ENCODE data around the gene ZNF319. TPM values are rescaled to one million over a fixed set of nuclear protein-coding genes. Genes with fewer than 3 reads are reported as not detected.

ZNF319 gene
- total and polyA plus RNA-seq, 2 of the 8 experiments (the other 6 are each of a cell fraction or from before 2014, with no cell fraction given) = 3.3 to 5.5 TPM

DNA sequence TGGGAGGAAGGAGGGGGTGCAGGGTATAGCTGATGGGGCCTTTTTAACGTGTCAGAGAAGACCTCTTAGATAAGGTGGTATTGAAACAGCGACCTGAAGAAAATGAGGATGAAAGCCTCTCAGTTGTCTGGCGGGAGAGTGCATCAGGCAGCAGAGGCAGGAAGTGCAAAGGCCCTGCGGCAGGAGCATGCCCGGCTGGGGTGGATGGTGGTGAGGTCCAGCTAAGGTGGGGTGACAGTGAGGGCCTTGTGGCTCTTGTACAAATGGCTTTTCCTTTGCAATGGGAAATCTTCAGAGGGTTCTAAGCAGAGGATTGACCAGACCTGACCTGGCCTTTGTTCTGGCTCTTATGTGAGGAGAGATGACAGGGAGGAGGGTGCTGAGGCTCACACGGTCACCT lies 36.5 kb upstream of the ZNF319 start (continued):
- TF ChIP-seq, protein P1, sequence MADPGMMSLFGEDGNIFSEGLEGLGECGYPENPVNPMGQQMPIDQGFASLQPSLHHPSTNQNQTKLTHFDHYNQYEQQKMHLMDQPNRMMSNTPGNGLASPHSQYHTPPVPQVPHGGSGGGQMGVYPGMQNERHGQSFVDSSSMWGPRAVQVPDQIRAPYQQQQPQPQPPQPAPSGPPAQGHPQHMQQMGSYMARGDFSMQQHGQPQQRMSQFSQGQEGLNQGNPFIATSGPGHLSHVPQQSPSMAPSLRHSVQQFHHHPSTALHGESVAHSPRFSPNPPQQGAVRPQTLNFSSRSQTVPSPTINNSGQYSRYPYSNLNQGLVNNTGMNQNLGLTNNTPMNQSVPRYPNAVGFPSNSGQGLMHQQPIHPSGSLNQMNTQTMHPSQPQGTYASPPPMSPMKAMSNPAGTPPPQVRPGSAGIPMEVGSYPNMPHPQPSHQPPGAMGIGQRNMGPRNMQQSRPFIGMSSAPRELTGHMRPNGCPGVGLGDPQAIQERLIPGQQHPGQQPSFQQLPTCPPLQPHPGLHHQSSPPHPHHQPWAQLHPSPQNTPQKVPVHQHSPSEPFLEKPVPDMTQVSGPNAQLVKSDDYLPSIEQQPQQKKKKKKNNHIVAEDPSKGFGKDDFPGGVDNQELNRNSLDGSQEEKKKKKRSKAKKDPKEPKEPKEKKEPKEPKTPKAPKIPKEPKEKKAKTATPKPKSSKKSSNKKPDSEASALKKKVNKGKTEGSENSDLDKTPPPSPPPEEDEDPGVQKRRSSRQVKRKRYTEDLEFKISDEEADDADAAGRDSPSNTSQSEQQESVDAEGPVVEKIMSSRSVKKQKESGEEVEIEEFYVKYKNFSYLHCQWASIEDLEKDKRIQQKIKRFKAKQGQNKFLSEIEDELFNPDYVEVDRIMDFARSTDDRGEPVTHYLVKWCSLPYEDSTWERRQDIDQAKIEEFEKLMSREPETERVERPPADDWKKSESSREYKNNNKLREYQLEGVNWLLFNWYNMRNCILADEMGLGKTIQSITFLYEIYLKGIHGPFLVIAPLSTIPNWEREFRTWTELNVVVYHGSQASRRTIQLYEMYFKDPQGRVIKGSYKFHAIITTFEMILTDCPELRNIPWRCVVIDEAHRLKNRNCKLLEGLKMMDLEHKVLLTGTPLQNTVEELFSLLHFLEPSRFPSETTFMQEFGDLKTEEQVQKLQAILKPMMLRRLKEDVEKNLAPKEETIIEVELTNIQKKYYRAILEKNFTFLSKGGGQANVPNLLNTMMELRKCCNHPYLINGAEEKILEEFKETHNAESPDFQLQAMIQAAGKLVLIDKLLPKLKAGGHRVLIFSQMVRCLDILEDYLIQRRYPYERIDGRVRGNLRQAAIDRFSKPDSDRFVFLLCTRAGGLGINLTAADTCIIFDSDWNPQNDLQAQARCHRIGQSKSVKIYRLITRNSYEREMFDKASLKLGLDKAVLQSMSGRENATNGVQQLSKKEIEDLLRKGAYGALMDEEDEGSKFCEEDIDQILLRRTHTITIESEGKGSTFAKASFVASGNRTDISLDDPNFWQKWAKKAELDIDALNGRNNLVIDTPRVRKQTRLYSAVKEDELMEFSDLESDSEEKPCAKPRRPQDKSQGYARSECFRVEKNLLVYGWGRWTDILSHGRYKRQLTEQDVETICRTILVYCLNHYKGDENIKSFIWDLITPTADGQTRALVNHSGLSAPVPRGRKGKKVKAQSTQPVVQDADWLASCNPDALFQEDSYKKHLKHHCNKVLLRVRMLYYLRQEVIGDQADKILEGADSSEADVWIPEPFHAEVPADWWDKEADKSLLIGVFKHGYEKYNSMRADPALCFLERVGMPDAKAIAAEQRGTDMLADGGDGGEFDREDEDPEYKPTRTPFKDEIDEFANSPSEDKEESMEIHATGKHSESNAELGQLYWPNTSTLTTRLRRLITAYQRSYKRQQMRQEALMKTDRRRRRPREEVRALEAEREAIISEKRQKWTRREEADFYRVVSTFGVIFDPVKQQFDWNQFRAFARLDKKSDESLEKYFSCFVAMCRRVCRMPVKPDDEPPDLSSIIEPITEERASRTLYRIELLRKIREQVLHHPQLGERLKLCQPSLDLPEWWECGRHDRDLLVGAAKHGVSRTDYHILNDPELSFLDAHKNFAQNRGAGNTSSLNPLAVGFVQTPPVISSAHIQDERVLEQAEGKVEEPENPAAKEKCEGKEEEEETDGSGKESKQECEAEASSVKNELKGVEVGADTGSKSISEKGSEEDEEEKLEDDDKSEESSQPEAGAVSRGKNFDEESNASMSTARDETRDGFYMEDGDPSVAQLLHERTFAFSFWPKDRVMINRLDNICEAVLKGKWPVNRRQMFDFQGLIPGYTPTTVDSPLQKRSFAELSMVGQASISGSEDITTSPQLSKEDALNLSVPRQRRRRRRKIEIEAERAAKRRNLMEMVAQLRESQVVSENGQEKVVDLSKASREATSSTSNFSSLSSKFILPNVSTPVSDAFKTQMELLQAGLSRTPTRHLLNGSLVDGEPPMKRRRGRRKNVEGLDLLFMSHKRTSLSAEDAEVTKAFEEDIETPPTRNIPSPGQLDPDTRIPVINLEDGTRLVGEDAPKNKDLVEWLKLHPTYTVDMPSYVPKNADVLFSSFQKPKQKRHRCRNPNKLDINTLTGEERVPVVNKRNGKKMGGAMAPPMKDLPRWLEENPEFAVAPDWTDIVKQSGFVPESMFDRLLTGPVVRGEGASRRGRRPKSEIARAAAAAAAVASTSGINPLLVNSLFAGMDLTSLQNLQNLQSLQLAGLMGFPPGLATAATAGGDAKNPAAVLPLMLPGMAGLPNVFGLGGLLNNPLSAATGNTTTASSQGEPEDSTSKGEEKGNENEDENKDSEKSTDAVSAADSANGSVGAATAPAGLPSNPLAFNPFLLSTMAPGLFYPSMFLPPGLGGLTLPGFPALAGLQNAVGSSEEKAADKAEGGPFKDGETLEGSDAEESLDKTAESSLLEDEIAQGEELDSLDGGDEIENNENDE (IDR thresholded peaks at IDR 0.05; ENCODE audit: insufficient replicate concordance, low read length) = no peak
- no peak for TF ChIP-seq SP1 (IDR thresholded peaks at IDR 0.05; ENCODE audit: low read depth, low read length)
- no peak for TF ChIP-seq TCF12 (IDR thresholded peaks at IDR 0.05; ENCODE audit: low read depth, low read length)
- TF ChIP-seq RFX5 (IDR thresholded peaks at IDR 0.05; ENCODE audit: borderline replicate concordance, low read depth, low read length) = no peak
- no peak for TF ChIP-seq CTBP2 (IDR thresholded peaks at IDR 0.05; ENCODE audit: borderline replicate concordance, insufficient read depth, insufficient read length, low read length)
- no peak for TF ChIP-seq CREB1 (IDR thresholded peaks at IDR 0.05)
- TF ChIP-seq, protein P2, sequence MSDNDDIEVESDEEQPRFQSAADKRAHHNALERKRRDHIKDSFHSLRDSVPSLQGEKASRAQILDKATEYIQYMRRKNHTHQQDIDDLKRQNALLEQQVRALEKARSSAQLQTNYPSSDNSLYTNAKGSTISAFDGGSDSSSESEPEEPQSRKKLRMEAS (IDR thresholded peaks at IDR 0.05) = no peak
